GM21528 (cell line): ENCODE data around the gene GHRH.

Source experiments
- ATAC-seq: cut with Tn5 transposase; IDR thresholded peaks from one replicate; pipeline ENCODE4 v1.9.1; 2021; ENCODE audit warnings: mild to moderate bottlenecking, moderate library complexity; ENCODE audit not compliant: unreplicated experiment, low FRiP score

GHRH gene

DNA sequence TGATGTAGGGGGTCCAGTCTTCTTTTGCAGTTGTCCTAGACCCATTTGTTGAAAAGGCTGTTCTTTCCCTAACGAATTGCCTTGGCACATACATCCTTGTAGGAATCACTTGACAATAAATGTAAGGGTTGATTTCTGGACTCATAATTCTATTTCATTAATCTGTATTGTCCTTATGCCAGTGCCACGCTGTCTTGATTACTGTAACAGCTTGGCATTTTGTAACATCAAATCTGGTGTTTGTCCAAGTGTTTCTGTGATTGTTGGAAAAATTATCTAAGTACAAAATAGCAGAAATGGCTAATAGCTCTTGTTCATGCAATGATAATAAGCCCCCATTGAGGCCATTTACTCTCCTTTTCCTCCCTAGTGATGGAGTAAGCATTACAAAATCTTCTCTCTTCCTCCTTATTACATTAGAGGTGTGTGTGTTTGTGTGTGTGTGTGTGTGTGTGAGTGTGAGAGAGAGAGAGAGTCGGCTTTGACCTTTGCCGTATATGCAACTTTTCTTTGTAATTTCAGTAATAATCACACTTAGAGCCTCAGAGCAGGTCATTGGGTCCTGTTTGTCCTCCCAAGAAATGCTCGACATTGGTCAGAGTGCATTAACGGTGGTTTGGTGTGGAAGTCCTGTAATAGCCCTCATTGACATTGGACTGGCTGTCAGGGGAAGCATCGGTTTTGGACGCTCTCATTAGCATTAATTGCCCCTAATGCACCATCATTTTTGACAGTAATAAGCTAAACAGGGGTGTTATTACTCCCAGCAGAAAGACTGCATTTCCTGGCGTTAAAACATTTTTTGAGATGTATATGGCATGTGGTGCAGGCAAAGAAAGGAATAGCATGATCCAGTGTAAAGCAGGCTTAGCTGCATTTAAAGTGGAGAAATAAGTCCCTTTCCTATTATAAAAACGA is 41.6 kb downstream of the GHRH start:
- no peak for ATAC-seq

DNA sequence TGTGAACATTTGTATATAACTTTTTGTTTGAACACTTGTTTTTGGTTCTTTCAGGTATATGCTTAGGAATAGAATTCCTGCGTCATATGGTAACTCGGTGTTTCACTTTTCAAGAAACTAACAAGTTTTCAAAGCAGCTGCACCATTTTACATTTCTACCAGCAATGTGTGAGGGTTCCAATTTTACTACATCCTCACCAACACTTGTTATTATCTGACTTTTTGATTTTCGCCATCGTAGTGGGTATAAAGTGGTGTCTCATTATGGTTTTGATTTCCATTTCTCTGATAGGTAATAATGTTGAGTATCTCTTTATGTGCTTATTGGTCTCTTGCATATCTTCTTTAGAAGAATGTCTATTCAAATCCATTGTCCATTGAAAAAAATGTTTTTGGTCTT is 42.6 kb downstream of the GHRH start:
- ATAC-seq: no peak

DNA sequence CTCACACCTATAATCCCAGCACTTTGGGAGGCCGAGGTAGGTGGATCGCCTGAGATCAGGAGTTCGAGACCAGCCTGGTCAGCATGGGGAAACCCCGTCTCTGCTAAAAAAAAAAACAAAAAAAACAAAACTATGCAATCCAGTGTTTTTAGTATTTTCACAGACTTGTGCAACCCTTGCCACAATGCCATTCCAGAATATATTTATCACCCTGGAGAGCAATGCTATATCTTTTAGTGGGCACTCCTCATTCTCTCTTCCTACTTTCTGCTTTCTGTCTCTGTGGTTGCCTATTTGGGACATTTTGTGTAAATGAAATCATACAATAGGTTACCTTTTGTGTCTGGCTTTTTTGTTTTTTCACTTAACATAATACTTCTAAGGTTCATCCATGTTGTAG is 43.2 kb downstream of the GHRH start:
- no peak for ATAC-seq

DNA sequence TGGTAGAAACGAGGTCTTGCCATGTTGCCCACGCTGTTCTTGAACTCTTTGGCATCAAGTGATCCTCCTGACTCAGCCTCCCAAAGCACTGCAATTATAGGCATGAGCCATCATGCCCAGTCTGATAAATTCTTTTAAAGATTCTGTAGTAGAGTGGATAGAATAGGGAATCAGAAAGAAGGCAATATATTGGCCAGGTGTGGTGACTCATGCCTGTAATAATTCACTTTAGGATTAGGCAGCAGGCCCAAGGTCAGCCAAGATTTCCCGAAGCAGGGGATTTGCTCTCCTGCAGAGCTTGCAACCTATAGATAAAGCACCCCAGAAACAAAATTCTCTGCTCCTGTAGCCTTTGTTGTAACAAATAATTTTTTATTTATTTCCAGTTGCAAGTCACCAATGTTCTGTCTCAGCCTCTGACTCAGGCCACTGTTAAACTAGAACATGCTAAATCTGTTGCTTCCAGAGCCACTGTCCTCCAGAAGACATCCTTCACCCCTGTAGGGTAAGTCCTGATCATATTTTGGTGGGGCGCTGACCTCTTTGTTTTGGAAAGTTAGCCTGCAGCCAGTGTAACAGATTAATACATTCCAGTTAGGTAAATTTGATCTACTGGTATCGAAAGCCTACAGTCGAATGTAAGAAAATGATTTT is 51.8 kb downstream of the GHRH start:
- no peak for ATAC-seq

DNA sequence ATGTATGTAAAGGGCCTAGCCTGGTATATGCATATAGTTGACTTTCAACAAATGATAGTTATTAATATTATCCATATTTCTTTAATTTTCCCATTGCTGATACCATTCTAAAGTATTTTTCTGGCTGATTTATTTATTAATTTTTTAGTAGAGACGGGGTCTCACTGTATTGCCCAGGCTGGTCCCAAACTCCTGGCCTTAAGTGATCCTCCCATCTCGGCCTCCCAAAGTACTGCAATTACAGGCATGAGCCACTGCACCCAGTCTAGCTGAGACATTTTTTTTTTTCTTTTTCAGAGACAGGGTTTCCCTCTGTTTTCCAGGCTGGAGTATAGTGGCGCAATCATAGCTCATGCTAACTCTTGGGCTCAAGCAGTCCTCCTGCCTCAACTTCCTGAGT is 52.4 kb downstream of the GHRH start:
- no peak for ATAC-seq

DNA sequence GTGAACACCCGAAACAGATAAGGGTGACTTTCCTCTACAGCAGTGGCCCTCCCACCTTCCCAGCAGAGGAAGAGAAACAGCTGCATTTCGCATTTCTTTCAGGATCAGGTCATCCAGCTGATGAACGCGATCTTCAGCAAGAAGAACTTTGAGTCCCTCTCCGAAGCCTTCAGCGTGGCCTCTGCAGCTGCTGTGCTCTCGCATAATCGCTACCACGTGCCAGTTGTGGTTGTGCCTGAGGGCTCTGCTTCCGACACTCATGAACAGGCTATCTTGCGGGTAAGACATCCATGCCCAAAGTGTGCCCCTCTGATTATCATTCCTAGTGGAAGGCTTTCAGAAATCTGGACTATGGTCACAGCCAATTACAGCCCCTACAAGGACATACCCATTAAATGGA is 54.4 kb downstream of the GHRH start:
- ATAC-seq: no peak

DNA sequence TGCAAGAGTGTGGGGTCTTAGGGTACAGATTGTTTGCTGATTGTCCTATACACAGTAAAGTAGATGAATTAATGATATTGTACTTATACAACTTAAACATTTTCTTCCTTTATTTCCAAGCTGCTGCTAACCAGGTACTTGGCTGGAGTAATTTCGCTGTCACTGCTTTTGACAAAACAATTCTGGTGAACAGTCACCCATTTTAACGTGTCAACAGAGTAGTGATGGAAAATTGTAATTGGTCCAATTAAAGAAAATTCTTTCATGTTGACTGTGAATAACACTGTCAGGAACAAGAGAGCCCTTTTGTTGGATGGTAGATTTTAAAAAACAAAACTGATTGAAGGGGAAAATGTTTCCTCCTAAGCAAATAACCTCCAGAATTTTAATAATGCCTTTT is 55.8 kb downstream of the GHRH start:
- ATAC-seq: no peak

DNA sequence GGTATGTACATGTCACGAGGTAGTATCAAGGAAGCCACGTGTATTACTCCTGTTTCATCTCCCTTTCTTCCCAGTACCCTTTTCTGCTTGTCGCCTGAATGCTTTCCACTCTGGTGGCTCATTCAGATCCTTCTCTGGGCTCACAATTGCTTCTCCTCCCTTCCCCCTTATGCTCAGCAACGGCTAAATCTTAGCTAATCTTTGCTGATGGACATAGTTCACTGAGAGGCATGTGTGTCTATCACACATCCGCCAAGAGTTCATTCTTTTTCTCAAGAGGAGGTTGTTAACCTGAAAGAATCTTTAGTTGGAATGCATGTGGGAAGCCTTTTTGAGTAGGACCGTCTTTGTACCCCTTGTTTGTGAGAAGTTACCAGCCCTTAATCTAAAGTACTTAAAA is 56.5 kb downstream of the GHRH start:
- no peak for ATAC-seq

DNA sequence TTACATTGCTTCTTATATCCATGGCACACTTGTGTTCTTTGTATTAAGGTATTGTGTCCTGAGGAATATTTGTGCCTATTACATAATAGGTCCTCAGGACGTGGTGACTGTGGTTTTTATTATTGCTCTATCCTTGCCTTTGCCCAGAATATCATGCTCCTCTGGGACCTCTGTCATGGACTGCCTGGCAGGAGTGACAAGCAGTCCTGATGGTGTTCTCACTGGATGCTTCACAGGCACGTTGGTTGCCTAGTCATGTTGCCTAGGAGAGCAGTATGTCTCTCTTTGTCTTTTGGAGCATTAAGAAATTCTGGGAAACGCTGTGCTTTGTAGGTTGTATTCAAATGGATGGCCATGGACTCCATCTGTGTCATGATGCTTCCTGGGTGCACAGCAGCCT is 57.6 kb downstream of the GHRH start:
- no peak for ATAC-seq

DNA sequence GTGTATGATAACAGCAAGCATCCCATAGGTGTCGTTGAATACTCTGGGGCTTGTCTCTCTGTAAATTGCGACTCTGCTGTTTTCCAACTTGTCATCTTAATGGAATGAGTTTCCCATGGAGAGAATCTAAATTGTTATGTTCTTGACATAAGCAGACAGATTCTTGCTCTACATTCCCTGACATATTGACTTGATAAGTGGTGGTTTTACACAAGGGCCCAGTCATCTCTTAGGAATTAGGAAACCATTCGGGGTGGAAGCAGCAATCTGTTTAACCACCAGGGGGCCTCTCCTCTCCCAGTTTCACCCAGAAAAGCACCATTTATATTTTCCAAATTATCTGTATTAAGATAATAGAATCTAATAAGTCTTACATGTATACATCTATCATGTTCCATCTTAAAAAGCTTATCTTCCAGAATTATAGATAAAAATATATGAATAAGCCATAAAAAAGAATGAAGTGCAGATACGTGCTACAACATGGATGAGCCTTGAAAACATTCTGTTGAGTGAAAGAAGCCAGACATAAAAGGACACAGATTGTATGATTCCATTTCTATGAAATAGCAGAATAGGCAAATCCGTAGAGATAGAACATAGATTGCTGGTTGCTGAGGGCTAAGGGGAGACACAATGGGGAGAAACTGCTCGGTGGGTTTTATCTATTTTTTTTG is 59.2 kb downstream of the GHRH start:
- ATAC-seq: no peak

DNA sequence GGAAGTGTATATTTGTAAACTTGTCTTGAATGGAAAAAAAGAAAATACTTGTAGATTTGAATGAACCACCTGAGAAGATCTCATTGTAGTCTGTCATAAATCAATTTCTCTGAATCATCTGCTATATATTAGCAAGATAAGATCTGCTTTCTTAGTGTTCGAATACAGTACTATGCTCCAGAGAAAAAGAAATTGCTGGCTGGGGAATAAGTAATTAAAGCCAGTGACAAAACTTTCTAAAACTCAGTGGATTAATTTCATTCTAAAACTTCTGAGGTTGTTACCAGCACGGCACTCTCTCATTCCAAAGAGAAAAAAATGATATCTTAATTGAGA is 59.8 kb downstream of the GHRH start:
- no peak for ATAC-seq
